HG03103 (cell line): Measurements from ENCODE around the gene SNRNP48.

Experiments
- ATAC-seq: cut with Tn5 transposase; IDR thresholded peaks from one replicate; pipeline ENCODE4 v1.9.1; 2021; ENCODE audit warnings: low read depth; ENCODE audit not compliant: unreplicated experiment

The SNRNP48 gene

GRCh38 chr6:7558781-7559180 lies 31.2 kb upstream of the SNRNP48 start:
- ATAC-seq: no peak

- no peak for ATAC-seq
Observed at GRCh38 chr6:7559196-7559595, 30.8 kb upstream of the SNRNP48 start.

- ATAC-seq: no peak
Observed at GRCh38 chr6:7559651-7560385, 30.2 kb upstream of the SNRNP48 start.

DNA sequence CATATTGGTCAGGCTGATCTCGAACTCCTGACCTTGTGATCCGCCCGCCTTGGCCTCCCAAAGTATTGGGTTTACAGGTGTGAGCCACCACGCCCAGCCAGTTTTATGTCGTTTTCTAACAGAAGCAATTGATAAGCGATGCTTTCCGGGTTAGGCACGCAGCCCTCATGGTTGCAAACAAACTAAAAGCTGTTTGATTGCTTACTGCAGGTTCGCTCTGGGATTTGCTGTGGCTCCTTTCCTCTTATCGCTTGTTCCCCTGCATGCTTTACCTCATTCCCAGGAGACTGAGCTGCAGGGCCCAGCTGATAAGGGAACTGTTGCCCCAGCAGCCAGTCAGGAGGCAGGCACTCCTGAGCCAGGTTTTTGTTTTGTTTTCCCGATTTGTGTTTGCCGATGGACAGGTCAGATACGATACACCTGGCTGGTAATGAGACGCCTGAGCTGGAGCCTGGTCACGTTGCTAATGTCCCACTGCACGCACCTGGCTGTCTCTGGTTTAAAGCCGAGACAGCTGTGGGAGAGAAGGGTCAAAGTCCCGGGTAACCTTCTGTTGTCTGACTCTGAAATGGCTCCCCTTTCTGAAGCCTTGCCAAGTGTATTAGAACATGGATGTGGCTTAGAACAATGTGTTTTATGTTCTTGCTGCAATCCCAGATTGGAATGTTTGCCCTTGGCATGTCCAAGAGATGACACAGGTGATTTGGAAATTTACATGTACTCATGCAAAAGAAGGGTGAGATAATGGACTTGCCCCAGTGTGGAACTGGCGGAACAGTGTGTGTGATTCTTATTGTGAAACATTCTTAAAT lies 28.6 kb upstream of the SNRNP48 start:
- no peak for ATAC-seq

DNA sequence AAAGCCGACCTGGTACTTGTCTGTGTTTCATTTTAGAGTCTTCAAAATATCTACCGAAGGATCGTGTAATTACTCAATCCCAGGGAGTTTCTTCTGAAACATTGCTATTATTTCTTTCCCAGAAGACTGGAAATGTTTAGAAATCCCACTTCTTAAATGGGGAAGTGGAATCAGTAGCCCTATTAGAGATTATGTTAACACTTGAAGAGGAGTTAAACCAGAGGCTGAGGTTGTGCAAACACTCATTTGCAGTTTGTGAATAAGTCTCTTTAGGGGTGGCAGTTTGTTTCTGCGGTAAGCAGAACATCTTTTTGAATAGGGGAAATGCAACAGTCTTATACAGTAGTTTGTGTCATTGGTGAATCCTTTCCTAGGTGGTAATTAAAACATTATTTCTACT lies 27.2 kb upstream of the SNRNP48 start:
- ATAC-seq: no peak

DNA sequence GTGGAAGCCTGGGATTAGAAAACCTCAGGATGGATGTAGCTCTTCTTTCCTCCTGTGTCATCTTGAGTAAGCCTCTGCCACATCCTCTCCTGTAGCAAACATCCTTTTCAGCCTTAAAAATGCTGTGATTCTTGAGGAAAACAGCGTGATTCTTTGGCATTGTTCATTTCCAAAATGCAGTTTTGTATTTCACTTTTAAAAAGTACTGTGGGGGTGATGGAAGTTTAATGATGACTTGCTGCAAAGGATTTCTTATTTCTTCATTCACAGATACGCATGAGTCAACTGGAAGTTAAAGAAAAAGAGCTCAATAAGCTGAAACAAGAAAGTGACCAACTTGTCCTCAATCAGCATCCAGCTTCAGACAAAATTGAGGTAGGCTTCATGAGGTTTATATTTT lies 23.9 kb upstream of the SNRNP48 start:
- no peak for ATAC-seq

DNA sequence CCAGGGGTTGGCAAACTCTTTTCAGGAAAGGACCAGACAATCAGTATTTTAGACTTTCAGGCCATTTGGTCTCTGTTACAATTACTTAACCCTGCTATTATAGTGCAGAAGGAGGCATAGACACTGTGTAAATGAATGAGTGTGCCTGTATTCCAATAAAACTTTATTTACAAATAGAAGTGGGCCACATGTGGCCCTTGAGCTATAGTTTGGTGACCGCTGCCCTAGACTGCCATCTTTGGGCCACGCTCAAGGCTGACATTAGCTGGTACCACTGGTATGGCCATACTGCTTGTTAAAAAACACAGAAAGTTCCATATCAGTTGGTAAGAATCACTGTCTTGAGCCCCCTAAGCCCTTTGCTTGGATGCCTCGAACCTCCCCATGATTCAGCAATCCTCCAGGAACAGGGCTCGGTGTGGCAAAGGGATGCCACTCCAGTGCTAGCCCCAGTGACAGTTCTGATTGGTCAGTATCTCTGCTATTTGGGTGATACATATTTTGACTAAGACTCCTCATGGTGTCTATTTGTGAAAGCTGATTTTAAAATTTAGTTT lies 23.3 kb upstream of the SNRNP48 start:
- ATAC-seq: no peak

- no peak for ATAC-seq
Observed at GRCh38 chr6:7568021-7568420, 22.0 kb upstream of the SNRNP48 start.

DNA sequence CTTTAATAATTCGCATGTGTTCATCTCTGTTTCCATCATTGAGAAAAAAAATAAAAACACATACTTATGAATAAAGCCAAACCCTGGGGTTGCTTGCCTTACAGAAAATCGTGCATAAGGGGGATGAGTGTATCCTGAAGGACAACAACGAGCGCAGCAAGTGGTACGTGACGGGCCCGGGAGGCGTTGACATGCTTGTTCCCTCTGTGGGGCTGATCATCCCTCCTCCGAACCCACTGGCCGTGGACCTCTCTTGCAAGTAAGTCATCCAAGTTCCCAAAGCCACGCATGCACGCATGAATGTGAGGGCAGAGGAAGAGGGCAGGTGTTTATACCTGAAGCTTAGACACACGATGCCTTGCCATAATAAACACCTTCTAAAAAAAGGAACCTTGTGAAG lies 20.9 kb upstream of the SNRNP48 start:
- ATAC-seq: no peak

GRCh38 chr6:7572213-7572943 lies 17.6 kb upstream of the SNRNP48 start:
- ATAC-seq: no peak

DNA sequence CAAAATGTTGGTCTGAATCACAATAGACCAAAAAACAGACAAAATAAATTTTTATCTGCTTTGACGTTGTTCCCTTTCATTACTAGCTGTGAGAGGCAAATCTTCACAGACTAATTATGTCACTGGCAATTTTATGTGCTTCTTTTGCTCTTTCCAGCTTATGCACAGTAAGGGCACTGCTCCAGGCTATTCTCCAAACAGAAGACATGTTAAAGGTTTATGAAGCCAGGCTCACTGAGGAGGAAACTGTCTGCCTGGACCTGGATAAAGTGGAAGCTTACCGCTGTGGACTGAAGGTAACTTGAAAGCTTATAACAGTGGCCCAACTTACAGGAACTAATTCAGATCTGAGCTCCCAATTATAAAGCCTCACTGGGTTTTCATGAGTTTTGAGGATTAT lies 15.5 kb upstream of the SNRNP48 start:
- no peak for ATAC-seq

- no peak for ATAC-seq
Observed at GRCh38 chr6:7578516-7578915, 11.5 kb upstream of the SNRNP48 start.

GRCh38 chr6:7578931-7579330 lies 11.1 kb upstream of the SNRNP48 start:
- ATAC-seq: no peak

GRCh38 chr6:7579851-7580250 lies 10.1 kb upstream of the SNRNP48 start:
- ATAC-seq: no peak

- ATAC-seq: no peak
Observed at GRCh38 chr6:7580537-7580926, 9.5 kb upstream of the SNRNP48 start.

DNA sequence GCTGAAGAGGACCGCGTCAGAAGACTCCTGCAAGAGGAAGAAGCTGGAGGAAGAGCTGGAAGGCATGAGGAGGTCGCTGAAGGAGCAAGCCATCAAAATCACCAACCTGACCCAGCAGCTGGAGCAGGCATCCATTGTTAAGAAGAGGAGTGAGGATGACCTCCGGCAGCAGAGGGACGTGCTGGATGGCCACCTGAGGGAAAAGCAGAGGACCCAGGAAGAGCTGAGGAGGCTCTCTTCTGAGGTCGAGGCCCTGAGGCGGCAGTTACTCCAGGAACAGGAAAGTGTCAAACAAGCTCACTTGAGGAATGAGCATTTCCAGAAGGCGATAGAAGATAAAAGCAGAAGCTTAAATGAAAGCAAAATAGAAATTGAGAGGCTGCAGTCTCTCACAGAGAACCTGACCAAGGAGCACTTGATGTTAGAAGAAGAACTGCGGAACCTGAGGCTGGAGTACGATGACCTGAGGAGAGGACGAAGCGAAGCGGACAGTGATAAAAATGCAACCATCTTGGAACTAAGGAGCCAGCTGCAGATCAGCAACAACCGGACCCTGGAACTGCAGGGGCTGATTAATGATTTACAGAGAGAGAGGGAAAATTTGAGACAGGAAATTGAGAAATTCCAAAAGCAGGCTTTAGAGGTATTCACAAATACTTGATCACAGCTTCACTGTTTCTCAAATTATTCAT lies 8.9 kb upstream of the SNRNP48 start:
- ATAC-seq: no peak

- no peak for ATAC-seq
Observed at GRCh38 chr6:7585287-7585930, 4.6 kb upstream of the SNRNP48 start.

GRCh38 chr6:7587631-7588100 lies 2.3 kb upstream of the SNRNP48 start:
- no peak for ATAC-seq

DNA sequence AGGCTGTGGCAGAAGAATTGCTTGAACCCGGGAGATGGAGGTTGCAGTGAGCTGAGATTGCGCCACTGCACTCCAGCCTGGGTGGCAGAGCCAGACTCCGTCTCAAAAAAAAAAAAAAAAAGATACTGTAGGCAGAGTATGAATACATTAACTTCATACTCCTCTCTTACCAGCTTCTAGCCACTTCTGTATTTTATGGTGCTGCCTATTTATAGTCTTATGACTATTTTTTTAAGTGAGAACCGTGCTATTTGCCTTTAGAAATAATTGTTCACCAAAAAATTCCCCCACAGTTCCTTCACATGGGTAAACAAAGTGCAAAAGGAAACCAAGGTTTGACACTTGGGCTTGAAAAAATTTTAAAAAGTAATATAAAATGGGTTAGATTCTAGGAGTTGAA lies 1.5 kb upstream of the SNRNP48 start:
- ATAC-seq: no peak

GRCh38 chr6:7589221-7589620 lies 777 bp upstream of the SNRNP48 start:
- no peak for ATAC-seq
